Stimulated activated CD8-positive, alpha-beta memory T cell treated with anti-CD3 and anti-CD28 coated beads, Interleukin-12 subunit alpha, Interleukin-12 subunit beta, amount 100 ng/mL, for 1 hour (primary cell): ENCODE measurements around the gene KCNE4.
"Not testable (repeated sequence)": the region's sequence is repeated elsewhere in the genome, so short reads cannot be mapped to it uniquely, and the experiment has no call there.

Experiments
- DNase-seq: peaks from one replicate; pipeline ENCODE4 v3.0.0-alpha.2; 2020; ENCODE audit warnings: low read depth

KCNE4 gene

GRCh38 chr2:223058952-223059716, 7.1 kb downstream of the KCNE4 start:
- DNase-seq: no peak

GRCh38 chr2:223060201-223060825, 8.3 kb downstream of the KCNE4 start:
- no peak for DNase-seq

- no peak for DNase-seq
These were observed 10.4 kb downstream of the KCNE4 start for GRCh38 chr2:223062396-223062795.

- no peak for DNase-seq
These were observed 13.1 kb downstream of the KCNE4 start for GRCh38 chr2:223065107-223065506.

GRCh38 chr2:223066721-223067120, 14.7 kb downstream of the KCNE4 start:
- DNase-seq: no peak

- no peak for DNase-seq
These were observed 16.1 kb downstream of the KCNE4 start for GRCh38 chr2:223068071-223068470.

DNA sequence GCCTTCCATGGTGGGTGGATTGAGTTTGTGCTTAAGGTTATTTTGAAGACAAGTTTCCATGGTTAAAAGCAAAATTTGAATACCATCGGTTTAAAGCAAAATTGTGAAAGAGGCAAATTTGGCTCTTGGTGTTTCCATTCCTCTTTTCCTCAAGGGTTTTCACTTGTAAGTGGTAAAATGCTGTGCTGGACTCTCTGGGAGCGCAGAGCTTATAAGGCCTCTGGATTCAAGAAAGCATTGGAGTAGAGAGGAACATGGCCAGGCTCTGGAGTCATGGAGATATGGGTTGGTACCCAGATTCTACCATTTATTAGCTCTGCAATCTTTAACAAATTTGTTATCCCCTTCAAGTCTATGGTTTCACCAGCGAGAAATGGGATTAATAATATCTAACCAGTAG, 17.5 kb downstream of the KCNE4 start:
- no peak for DNase-seq

GRCh38 chr2:223069988-223070387, 18.0 kb downstream of the KCNE4 start:
- DNase-seq: no peak

GRCh38 chr2:223071139-223071538, 19.1 kb downstream of the KCNE4 start:
- no peak for DNase-seq

DNA sequence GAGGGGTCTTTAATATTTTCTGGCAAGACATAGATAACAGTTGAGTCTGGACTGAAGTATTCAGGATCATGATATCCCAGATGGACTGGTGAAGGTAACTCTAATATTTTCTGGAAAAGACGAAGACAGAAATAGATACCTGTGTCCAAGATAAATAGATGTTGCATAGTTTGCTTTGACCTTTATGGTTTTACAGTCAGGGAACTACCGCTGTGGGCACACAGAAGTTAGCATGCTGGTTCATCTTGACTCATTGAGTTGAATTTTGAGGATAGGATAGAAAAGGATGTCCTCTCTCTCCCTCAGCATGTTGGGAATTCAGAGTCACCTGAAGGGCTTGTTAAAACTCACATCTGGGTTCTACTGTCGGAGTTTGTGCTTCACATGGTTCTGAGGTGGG, 20.8 kb downstream of the KCNE4 start:
- DNase-seq: no peak

DNA sequence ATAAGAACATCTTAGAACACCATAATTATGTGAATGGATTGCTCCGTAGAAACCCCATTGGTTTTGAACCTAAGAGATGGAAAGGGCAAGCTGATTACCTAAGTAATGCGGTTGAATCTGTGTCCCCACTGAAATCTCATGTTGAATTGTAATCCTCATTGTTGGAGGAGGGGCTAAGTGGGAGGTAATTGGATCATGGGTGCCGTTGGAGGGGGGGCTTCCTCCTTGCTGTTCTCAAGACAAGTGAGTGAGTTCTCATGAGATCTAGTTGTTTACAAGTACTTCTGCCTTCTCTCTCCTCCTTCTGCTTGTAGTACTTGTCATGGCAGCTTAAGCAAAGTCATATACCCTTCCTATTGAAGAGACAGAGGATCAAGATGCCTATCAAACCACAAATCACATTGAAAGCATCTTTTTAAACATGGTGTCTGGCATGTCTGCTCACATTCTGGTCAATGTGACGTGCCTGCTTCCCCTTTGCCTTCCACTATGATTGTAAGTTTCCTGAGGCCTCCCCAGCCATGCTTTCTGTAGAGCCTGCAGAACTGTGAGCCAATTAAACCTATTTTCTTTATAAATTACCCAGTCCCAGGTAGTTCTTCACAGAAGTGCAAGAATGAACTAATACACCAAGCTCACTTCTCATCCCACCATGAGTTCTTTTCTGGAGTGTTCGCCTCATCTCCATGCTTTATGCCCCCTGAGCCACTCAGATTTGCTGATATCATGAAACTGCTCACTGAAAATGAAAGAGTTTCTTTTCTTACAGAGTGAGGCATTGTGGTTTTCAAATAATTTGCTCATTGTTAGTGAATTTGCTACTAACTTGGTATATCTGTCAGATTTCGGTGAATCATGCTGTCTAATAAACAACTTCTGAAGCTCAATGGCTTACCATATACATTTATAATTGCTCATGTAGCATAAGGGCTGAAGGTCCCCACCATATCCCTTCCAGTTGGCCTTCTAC, 23.6 kb downstream of the KCNE4 start:
- no peak for DNase-seq

DNA sequence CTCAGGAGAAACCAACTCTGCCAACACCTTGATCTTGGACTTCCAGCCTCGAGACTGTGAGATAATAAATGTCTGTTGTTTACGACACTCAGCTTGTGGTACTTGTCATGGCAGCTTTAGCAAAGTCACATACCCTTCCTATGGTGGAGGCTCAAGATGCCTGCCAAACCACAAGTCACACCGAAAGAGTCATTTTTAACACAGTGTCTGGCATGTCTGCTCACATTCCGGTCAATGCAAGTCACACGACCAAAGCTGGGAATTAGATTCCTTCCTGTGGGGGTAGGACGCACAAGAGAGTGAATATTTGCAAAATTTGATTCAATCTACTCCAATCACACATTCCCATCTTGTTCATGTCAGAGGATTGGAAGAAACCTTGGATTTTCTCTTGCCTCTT, 24.6 kb downstream of the KCNE4 start:
- DNase-seq: no peak

- no peak for DNase-seq
These were observed 26.5 kb downstream of the KCNE4 start for GRCh38 chr2:223078482-223078881.

DNA sequence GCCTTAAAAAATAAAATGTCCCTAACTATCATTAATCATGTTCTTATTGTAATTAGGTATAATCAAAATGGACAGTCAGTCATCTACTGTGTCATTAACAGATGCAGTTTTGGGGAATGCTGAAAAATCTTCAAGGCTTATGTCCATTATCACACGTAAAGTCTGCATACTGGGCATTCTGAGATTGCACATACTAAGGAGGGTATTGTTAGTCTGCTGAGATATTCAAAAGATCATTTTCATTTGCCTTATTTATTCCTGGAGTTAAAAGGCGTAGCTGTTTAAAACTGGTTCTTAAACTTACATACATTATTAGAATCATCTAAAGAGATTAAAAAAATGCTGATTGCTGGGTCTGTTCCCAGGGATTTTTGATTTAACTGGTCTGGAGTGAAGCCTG, 27.4 kb downstream of the KCNE4 start:
- DNase-seq: no peak

DNA sequence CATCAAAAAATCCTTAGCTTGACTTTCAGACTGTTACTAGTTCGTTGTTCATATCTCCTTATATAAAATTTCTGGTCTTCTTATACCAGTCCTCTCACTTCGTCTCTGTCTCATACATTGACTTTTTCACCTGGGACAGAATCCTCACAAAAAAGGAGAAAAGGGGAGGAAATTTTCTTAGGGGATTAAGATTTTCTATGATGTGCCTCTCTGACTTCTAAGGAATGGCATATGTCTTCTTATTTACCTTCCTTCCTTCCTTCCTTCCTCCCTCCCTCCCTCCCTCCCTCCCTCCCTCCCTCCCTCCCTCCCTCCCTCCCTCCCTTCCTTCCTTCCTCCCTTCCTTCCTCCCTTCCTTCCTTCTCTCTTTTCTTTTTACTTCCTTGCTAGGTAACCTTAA, 27.9 kb downstream of the KCNE4 start:
- DNase-seq: no peak

DNA sequence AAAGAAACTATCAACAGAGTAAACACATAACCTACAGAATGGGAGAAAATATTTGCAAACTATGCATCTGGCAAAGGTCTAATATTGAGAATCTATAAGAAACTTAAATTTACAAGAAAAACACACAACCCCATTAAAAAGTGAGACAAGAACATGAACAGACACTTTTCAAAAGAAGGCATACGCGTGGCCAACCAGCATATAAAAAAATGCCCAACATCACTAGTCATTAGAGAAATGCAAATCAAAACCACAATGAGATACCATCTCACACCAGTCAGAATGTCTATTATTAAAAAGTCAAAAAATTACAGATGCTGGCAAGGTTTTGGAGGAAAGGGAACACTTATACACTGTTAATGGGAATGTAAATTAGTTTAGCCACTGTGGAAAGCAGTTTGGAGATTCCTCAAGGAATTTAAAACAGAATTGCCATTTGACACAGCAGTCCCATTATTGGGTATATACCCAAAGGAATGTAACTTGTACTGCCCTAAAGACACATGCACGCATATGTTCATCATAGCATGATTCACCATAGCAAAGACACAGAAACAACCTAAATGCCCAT, 28.9 kb downstream of the KCNE4 start:
- DNase-seq: not testable (repeated sequence)

DNA sequence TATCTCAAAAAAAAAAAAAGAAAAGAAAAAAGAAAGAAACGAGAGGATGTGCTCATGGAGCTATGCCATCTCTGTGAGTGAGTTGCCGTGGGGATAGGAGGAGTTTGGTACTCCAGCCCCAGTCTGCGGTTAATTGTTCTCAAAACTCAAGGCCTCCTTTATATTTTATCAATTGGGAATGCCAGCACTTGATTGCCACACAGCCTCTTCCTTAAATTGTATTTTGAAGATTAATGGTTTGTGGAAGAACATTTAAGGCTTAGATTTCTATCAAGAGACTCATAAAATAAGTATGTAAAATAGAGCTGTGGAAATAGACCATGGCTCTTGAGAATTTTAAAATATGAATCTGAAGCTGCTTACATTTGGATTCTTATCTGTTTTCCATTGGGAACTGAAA, 29.8 kb downstream of the KCNE4 start:
- DNase-seq: no peak

GRCh38 chr2:223082706-223083105, 30.7 kb downstream of the KCNE4 start:
- DNase-seq: no peak

DNA sequence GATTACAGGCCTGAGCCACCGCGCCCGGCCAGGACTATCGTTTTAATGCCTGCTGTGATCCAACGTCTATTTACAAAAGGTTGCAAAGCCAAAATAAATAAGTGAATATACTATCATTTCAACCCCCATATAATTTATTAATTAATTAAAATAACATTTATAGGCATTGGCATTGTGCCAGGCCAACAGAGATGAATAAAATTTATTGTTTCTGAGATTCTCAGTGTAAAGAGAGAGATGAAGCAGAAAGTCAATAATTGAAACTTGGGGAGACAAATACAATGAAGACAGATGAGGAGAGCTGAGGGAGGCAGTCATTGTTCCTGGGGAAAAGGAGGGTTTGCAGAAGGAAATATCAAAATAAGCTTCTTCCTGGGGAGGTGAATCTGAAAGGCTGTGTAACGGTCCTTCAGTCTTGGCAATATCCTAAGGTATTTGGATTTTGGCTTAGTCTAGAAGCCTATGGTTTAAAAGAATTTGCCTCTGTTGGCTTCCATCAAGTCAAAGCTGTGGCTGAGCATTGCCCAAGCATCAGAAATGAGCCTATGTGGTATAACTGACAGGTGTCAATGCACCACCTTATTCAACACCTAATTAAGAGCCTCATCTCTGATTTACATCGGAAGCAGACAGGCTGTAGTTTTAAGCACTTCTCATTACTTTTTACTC, 31.5 kb downstream of the KCNE4 start:
- DNase-seq: no peak

GRCh38 chr2:223084873-223085272, 32.9 kb downstream of the KCNE4 start:
- DNase-seq: no peak

DNA sequence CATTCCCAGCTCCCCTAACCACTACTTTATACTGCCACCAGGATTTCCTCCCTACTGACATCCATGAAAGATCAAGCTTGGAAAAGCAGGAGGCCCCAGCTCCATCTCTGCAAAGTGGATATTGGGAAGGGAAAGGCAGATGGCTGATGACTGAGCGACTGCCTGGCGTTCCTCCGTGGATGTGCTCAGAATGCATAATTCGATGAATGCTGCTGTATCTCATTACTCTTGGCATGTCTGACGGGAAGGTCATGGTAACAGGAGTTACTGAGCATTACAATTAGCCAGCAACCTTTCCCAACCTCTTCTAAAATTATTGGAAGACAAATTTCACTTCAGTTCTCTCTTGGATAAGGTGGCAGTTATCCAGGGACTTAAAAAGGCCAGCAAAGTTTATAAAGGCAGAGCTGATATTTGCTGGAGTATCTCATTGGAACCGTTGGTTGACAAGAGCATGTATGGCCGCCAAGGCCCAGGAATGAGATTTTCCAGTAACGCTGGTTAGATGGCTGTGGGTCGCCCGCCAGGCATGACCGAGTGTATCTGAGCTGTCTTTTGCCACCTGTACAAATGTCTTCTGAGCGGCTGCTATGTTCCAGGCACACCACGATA, 34.5 kb downstream of the KCNE4 start:
- no peak for DNase-seq
